ENCODE measurements around the gene PIMREG. TPM values are rescaled to one million over a fixed set of nuclear protein-coding genes. Genes with fewer than 3 reads are reported as not detected.

The PIMREG gene
- total RNA-seq, 1 experiment from 2014 or later = 52.2 TPM

GRCh38 chr17:6454495-6455320 is 10.5 kb downstream of the PIMREG start:
- no peaks in the 10 kb centered on the region for H3K36me3 ChIP-seq (ENCODE audit: low read depth)
- H3K4me2 ChIP-seq = no peak overlapping the region
- ChIA-PET CTCF (no interaction called here), POLR2A (ENCODE audit: unreplicated experiment) (no interaction called here)
- no peak overlapping the region for H2AFZ ChIP-seq
- H3K9me3 ChIP-seq (ENCODE audit: insufficient read depth, low read depth) = no peaks in the 10 kb centered on the region
- peaks cover 12% of the 10 kb centered on the region for H3K4me1 ChIP-seq (replicated peaks; ENCODE audit: insufficient read depth)
- no peak overlapping the region for H3K4me3 ChIP-seq
- H3K9me2 ChIP-seq (ENCODE audit: insufficient read depth) = no peaks in the 10 kb centered on the region
- no peak for DNase-seq
- no TSS peak for BruUV-seq (replicated peaks)
- no peak overlapping the region for H3K27ac ChIP-seq
- TF ChIP-seq CTCF (conservative IDR thresholded peaks at IDR 0.05) (no peak), EZH2 (IDR thresholded peaks at IDR 0.05; ENCODE audit: low read depth) (no peak)
- no peaks in the 10 kb centered on the region for H3K27me3 ChIP-seq (ENCODE audit: insufficient read depth, low read depth)
- H3F3A ChIP-seq (ENCODE audit: insufficient read depth, low read depth) = peaks cover 19% of the 10 kb centered on the region
- no peaks in the 10 kb centered on the region for H3K79me2 ChIP-seq (ENCODE audit: low read depth)
- no peaks in the 10 kb centered on the region for H4K20me1 ChIP-seq (ENCODE audit: insufficient read depth)
- intact Hi-C loops (cut with micrococcal nuclease; ENCODE audit: unreplicated experiment) = loop anchor here (5.0 kb wide), 1 partner anchor 188 kb away; the partner anchor contains the start of genes KIAA0753 and TXNDC17

- intact Hi-C loops (cut with micrococcal nuclease; ENCODE audit: unreplicated experiment) = loop anchor here (5.0 kb wide), 1 partner anchor 187 kb away; the partner anchor contains the start of genes KIAA0753 and TXNDC17
- H3K4me2 ChIP-seq = no peak overlapping the region
- H3K9me3 ChIP-seq (ENCODE audit: insufficient read depth, low read depth) = no peaks in the 10 kb centered on the region
These were observed 11.1 kb downstream of the PIMREG start for GRCh38 chr17:6455321-6455705.

GRCh38 chr17:6456321-6456720 is 12.1 kb downstream of the PIMREG start:
- CTCF ChIA-PET = no interaction called here
- Histone ChIP-seq H2AFZ (no peak overlapping the region), H3K27ac (no peak overlapping the region), H3K4me2 (no peak overlapping the region), H3K4me3 (no peak overlapping the region), H3K4me1 (replicated peaks; ENCODE audit: insufficient read depth) (peaks cover 12% of the 10 kb centered on the region), H3K27me3 (ENCODE audit: insufficient read depth, low read depth) (no peaks in the 10 kb centered on the region), H4K20me1 (ENCODE audit: insufficient read depth) (no peaks in the 10 kb centered on the region), H3K9me3 (ENCODE audit: insufficient read depth, low read depth) (no peaks in the 10 kb centered on the region), H3K9me2 (ENCODE audit: insufficient read depth) (no peaks in the 10 kb centered on the region), H3F3A (ENCODE audit: insufficient read depth, low read depth) (peaks cover 14% of the 10 kb centered on the region), H3K79me2 (ENCODE audit: low read depth) (no peaks in the 10 kb centered on the region), H3K36me3 (ENCODE audit: low read depth) (no peaks in the 10 kb centered on the region)
- no TSS peak for BruUV-seq (replicated peaks)
- intact Hi-C loops (cut with micrococcal nuclease; ENCODE audit: unreplicated experiment) = loop anchor here (5.0 kb wide), 1 partner anchor 186 kb away; the partner anchor contains the start of genes KIAA0753 and TXNDC17
- DNase-seq = no peak
- POLR2A ChIA-PET (ENCODE audit: unreplicated experiment) = interaction anchor here (0.9 kb wide), 1 partner anchor 16 kb away, joined by 7 read pairs; no protein-coding TSS in a partner anchor
- TF ChIP-seq EZH2 (IDR thresholded peaks at IDR 0.05; ENCODE audit: low read depth) = no peak
- no peak for TF ChIP-seq CTCF (conservative IDR thresholded peaks at IDR 0.05)

More at GRCh38 chr17:6455321-6455705, 11.1 kb downstream of the PIMREG start:
- H3K9me2 ChIP-seq (ENCODE audit: insufficient read depth) = no peaks in the 10 kb centered on the region
- H3K79me2 ChIP-seq (ENCODE audit: low read depth) = no peaks in the 10 kb centered on the region
- no peak overlapping the region for H3K27ac ChIP-seq
- TF ChIP-seq EZH2 (IDR thresholded peaks at IDR 0.05; ENCODE audit: low read depth) (no peak), CTCF (conservative IDR thresholded peaks at IDR 0.05) (no peak)
- H2AFZ ChIP-seq = no peak overlapping the region
- ChIA-PET POLR2A (ENCODE audit: unreplicated experiment) (no interaction called here), CTCF (no interaction called here)
- H4K20me1 ChIP-seq (ENCODE audit: insufficient read depth) = no peaks in the 10 kb centered on the region
- no peak for DNase-seq
- no peaks in the 10 kb centered on the region for H3K27me3 ChIP-seq (ENCODE audit: insufficient read depth, low read depth)
- peaks cover 19% of the 10 kb centered on the region for H3F3A ChIP-seq (ENCODE audit: insufficient read depth, low read depth)
- H3K36me3 ChIP-seq (ENCODE audit: low read depth) = no peaks in the 10 kb centered on the region
- peaks cover 12% of the 10 kb centered on the region for H3K4me1 ChIP-seq (replicated peaks; ENCODE audit: insufficient read depth)
- no TSS peak for BruUV-seq (replicated peaks)
- no peak overlapping the region for H3K4me3 ChIP-seq
